ENCODE measurements around the gene PBOV1. TPM values are rescaled to one million over a fixed set of nuclear protein-coding genes. Genes with fewer than 3 reads are reported as not detected.

PBOV1 gene
- polyA plus RNA-seq, 2 of the 4 experiments (the other 2 are of a cell fraction), result not detected

DNA sequence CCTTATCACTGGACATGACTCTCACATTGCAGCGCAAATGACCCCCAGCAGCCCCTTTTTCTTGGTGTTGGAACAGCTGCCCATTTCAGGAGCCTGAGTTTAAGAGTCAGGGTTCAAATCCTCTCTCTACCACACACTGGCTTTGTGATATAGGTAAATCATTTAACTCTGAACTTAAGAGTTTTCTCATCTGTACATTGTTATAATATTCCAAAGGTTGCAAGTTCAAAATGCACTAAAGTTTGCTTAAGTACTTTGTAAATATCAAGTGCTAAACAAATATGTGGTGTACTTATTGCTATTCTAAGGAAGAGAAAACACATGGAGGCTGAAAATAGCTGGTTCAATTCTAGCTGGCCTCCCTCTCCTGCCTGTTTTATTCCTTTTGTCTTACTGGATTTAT lies 39.3 kb upstream of the PBOV1 start:
- DNase-seq (ENCODE audit: low read depth in 1 of 2, low spot score in 1 of 2) (no peak), ATAC-seq (no peak), FAIRE-seq (no peak)
- TF ChIP-seq FOSL2 (IDR thresholded peaks at IDR 0.05), result no peak
- TF ChIP-seq FOSL2 (CRISPR knock-in tag; IDR thresholded peaks at IDR 0.05), result no peak
- no peak for TF ChIP-seq ZNF302 (CRISPR knock-in tag; IDR thresholded peaks at IDR 0.05)
- TF ChIP-seq RFX5 (IDR thresholded peaks at IDR 0.05), result no peak
- TF ChIP-seq ESRRA (IDR thresholded peaks at IDR 0.05; ENCODE audit: borderline replicate concordance, low read length), result no peak
- TF ChIP-seq, protein P1, sequence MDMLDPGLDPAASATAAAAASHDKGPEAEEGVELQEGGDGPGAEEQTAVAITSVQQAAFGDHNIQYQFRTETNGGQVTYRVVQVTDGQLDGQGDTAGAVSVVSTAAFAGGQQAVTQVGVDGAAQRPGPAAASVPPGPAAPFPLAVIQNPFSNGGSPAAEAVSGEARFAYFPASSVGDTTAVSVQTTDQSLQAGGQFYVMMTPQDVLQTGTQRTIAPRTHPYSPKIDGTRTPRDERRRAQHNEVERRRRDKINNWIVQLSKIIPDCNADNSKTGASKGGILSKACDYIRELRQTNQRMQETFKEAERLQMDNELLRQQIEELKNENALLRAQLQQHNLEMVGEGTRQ (IDR thresholded peaks at IDR 0.05), result no peak
- TF ChIP-seq CBX8 (IDR thresholded peaks at IDR 0.05), result no peak
- TF ChIP-seq TFCP2L1 (CRISPR knock-in tag; IDR thresholded peaks at IDR 0.05), result no peak
- no peak overlapping the region for H3K27ac ChIP-seq
- no peak overlapping the region for H3K4me2 ChIP-seq
- WGBS (ENCODE audit: missing lambda C conversion rate), result 85% methylated on average over 1 of the region's 1 CpG
- CTCF ChIA-PET, result interaction anchor here (1.4 kb wide), 1 partner anchor 10 kb away, joined by 3 read pairs; no protein-coding TSS in a partner anchor
- H3K4me3 ChIP-seq, result no peak overlapping the region
- no peaks in the 10 kb centered on the region for H3K9me3 ChIP-seq
- POLR2A ChIA-PET, result no interaction called here
- no peaks in the 10 kb centered on the region for H3K4me1 ChIP-seq

DNA sequence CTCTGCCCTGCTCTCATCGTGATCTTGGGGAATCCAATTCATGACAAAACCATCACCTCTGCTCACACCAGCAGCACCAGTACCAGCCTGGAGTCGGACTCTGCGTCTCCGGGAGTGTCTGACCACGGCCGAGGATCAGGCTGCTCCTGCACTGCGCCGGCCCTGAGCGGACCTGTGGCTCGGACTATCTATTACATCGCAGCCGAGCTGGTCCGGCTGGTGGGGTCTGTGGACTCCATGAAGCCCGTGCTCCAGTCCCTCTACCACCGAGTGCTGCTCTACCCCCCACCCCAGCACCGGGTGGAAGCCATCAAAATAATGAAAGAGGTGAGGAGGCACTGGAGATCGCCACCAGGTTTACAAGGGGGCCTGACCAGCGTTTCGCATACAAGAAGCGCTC lies 37.2 kb upstream of the PBOV1 start:
- H3K4me1 ChIP-seq, result no peaks in the 10 kb centered on the region
- CTCF ChIA-PET, result interaction anchor here (1.2 kb wide), 1 partner anchor 20 kb away, joined by 3 read pairs; no protein-coding TSS in a partner anchor
- 69% methylated on average over 8 of the region's 20 CpGs for WGBS (ENCODE audit: missing lambda C conversion rate)

More for the DNA sequence above, 37.2 kb upstream of the PBOV1 start:
- Histone ChIP-seq H3K4me2 (no peak overlapping the region), H3K27ac (no peak overlapping the region), H3K9me3 (no peaks in the 10 kb centered on the region), H3K4me3 (no peak overlapping the region)
- FAIRE-seq (no peak), DNase-seq (ENCODE audit: low read depth in 1 of 2, low spot score in 1 of 2) (no peak), ATAC-seq (no peak)
- TF ChIP-seq, protein P2, sequence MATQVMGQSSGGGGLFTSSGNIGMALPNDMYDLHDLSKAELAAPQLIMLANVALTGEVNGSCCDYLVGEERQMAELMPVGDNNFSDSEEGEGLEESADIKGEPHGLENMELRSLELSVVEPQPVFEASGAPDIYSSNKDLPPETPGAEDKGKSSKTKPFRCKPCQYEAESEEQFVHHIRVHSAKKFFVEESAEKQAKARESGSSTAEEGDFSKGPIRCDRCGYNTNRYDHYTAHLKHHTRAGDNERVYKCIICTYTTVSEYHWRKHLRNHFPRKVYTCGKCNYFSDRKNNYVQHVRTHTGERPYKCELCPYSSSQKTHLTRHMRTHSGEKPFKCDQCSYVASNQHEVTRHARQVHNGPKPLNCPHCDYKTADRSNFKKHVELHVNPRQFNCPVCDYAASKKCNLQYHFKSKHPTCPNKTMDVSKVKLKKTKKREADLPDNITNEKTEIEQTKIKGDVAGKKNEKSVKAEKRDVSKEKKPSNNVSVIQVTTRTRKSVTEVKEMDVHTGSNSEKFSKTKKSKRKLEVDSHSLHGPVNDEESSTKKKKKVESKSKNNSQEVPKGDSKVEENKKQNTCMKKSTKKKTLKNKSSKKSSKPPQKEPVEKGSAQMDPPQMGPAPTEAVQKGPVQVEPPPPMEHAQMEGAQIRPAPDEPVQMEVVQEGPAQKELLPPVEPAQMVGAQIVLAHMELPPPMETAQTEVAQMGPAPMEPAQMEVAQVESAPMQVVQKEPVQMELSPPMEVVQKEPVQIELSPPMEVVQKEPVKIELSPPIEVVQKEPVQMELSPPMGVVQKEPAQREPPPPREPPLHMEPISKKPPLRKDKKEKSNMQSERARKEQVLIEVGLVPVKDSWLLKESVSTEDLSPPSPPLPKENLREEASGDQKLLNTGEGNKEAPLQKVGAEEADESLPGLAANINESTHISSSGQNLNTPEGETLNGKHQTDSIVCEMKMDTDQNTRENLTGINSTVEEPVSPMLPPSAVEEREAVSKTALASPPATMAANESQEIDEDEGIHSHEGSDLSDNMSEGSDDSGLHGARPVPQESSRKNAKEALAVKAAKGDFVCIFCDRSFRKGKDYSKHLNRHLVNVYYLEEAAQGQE (IDR thresholded peaks at IDR 0.05), result no peak
- TF ChIP-seq, protein P3, sequence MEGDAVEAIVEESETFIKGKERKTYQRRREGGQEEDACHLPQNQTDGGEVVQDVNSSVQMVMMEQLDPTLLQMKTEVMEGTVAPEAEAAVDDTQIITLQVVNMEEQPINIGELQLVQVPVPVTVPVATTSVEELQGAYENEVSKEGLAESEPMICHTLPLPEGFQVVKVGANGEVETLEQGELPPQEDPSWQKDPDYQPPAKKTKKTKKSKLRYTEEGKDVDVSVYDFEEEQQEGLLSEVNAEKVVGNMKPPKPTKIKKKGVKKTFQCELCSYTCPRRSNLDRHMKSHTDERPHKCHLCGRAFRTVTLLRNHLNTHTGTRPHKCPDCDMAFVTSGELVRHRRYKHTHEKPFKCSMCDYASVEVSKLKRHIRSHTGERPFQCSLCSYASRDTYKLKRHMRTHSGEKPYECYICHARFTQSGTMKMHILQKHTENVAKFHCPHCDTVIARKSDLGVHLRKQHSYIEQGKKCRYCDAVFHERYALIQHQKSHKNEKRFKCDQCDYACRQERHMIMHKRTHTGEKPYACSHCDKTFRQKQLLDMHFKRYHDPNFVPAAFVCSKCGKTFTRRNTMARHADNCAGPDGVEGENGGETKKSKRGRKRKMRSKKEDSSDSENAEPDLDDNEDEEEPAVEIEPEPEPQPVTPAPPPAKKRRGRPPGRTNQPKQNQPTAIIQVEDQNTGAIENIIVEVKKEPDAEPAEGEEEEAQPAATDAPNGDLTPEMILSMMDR (IDR thresholded peaks at IDR 0.05), result no peak
- TF ChIP-seq CHD2 (IDR thresholded peaks at IDR 0.05; ENCODE audit: low read length, partially characterized antibody) (no peak), KDM1A (IDR thresholded peaks at IDR 0.05; ENCODE audit: low read depth) (no peak), CBX8 (IDR thresholded peaks at IDR 0.05) (no peak), FOSL2 (IDR thresholded peaks at IDR 0.05) (no peak), FOSL2 (CRISPR knock-in tag; IDR thresholded peaks at IDR 0.05) (no peak), MAFK (IDR thresholded peaks at IDR 0.05; ENCODE audit: partially characterized antibody) (no peak), MYC (IDR thresholded peaks at IDR 0.05; ENCODE audit: borderline replicate concordance, low read length) (no peak), FOSB (CRISPR knock-in tag; IDR thresholded peaks at IDR 0.05) (no peak), CHD4 (IDR thresholded peaks at IDR 0.05; ENCODE audit: borderline replicate concordance) (no peak), HOXB5 (CRISPR knock-in tag; IDR thresholded peaks at IDR 0.05) (no peak), NR3C1 (IDR thresholded peaks at IDR 0.05) (no peak), SREBF2 (IDR thresholded peaks at IDR 0.05) (no peak), ESRRA (IDR thresholded peaks at IDR 0.05; ENCODE audit: borderline replicate concordance, low read length) (no peak)
- TF ChIP-seq, protein P4, sequence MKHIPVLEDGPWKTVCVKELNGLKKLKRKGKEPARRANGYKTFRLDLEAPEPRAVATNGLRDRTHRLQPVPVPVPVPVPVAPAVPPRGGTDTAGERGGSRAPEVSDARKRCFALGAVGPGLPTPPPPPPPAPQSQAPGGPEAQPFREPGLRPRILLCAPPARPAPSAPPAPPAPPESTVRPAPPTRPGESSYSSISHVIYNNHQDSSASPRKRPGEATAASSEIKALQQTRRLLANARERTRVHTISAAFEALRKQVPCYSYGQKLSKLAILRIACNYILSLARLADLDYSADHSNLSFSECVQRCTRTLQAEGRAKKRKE (CRISPR knock-in tag; IDR thresholded peaks at IDR 0.05; ENCODE audit: low read depth), result no peak
- POLR2A ChIA-PET, result no interaction called here

Measured in A549 (cell line).